HG02571 (cell line): ENCODE measurements around the gene FSD2.
"Not testable (repeated sequence)": the region's sequence is repeated elsewhere in the genome, so short reads cannot be mapped to it uniquely, and the experiment has no call there.

Experiments
- ATAC-seq: cut with Tn5 transposase; IDR thresholded peaks from one replicate; pipeline ENCODE4 v1.9.1; 2021; ENCODE audit warnings: mild to moderate bottlenecking, moderate library complexity; ENCODE audit not compliant: unreplicated experiment

The FSD2 gene

GRCh38 chr15:82830427-82831173 is 24.7 kb upstream of the FSD2 start:
- no peak for ATAC-seq

- no peak for ATAC-seq
Observed at GRCh38 chr15:82829234-82829633, 23.4 kb upstream of the FSD2 start.

DNA sequence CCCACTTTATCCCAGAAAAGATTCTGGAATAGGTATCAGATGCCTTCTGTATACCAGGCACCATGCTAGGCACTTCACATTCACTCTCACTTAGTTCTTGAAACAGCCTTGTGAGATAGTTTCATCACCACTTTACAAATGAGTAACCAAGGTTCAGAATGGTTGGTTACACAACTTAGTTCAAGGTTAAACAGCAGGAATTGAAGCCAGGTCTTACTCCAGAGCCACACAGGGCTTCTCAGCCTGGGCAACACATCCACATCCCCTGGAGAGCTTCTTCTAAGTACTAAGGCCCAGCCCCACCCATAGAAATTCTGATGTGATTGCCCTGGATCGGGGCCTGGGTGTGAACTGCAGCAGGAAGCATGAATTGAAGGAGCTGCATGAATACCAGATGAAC is 22.2 kb upstream of the FSD2 start:
- ATAC-seq = no peak

- no peak for ATAC-seq
Observed at GRCh38 chr15:82823049-82823448, 17.2 kb upstream of the FSD2 start.

DNA sequence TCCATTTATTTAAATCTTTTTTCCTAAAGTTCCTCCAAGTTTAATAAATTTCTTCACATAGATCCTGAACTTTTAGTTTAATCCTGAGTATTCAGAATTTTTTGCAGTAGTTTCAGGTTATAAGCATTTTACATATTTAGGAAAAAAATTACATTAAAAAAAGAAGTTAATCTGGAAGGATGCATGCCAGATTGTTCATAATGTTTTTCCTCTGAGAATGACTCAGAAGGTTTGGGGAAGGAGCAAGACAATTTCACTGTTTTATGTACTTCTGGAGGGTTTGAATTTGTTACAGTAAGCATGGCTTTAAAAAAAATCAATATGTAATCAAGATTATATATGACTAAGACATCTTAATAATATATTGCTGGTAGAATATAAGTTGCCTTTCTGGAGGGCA is 16.0 kb upstream of the FSD2 start:
- not testable (repeated sequence) for ATAC-seq

DNA sequence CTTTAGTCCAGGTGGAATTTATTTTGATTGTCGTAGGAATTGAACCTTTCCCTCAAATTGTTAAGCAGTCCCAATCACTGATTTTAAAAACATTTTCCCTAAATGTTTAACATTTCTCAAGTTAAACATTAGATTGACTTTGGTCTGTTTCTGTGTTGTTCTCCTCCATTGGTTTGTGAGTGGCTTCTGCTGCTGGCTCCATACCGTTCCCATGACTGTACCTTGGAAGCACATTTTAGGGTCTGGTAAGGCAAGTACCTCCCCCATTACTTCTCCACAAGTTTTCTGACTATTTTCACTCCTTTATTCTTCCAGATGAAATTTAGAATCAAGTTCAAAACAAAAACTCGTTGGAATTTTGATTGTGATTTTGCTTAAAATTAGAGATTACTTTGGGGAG is 15.5 kb upstream of the FSD2 start:
- not testable (repeated sequence) for ATAC-seq

DNA sequence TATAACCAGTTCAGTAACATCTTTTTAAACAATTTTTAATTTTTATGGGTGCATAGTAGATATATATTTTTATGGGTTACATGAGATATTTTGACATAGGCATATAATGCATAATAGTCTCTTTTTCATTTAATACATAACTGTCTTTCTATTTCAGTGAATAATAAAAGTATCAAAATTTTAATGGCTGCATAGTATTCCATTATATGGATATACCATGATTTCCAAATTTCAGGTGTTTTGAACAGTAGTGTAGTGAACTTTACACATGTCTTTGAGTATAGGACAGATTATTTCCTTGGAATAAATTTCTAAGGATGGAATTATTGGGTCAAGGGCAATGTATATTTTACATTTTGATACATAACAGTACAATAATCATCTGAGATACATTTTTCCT is 14.3 kb upstream of the FSD2 start:
- ATAC-seq = no peak

DNA sequence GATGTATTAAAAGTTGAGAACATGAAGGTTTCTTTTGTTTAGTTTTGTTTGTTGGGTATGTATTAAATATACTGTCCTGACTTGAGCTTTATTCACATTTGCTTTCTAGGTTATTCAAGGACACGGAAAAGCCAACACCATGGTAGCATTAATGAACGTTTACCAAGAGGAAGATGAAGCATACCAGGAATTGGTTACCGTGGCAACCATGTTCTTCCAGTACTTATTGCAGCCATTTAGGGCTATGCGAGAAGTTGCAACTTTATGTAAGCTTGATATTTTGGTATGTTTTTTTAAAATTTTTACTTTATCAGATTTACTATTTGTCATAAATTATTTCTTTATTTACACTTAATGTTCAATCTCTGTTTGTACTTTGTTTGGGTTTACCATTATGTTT is 7.1 kb upstream of the FSD2 start:
- ATAC-seq = no peak

GRCh38 chr15:82810890-82811426 is 5.1 kb upstream of the FSD2 start:
- no peak for ATAC-seq

DNA sequence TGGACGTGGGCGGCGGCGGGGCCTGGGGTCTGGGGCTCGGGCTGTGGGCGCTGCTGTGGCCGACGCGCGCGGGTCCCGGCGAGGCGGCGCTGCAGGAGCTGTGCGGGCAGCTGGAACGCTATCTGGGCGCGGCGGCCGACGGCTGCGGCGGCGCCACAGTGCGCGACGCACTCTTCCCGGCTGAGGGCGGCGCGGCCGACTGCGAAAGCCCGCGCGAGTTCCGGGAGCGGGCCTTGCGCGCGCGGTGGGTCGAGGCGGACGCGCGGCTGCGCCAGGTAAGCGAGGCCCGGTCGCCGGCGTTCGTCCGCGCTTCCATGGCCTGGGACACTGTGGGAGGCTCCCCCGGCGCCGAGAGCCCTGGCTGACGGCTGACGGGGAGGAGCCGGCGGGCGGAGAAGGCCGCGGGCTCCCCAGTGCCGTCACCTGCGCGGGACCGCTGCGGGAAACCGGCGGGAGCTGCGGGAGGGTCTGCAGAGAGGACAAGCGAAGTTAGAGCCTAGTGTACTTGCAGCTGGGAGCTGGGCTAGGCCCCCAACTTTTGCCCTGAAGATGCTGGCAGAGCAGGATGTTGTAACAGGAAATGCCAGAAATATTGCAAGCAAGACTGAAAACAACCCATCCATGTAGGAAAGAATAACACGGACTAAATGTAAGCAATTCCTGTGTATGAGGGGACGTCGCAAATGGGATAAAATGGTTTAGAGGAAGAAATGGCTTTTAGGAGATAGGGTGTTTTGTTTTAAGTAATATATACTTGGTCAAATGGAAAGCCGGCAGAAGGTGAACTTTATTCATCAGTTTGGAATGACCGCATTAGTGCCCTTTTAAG is 4.4 kb upstream of the FSD2 start:
- peak; percentile 22 for ATAC-seq

- ATAC-seq = peak; percentile 88
Observed at GRCh38 chr15:82809308-82810060, 3.6 kb upstream of the FSD2 start, which contains the start of gene WHAMM. WHAMM (plus strand) TSS chr15:82809628; CDS start chr15:82809727, 99 bp downstream.

DNA sequence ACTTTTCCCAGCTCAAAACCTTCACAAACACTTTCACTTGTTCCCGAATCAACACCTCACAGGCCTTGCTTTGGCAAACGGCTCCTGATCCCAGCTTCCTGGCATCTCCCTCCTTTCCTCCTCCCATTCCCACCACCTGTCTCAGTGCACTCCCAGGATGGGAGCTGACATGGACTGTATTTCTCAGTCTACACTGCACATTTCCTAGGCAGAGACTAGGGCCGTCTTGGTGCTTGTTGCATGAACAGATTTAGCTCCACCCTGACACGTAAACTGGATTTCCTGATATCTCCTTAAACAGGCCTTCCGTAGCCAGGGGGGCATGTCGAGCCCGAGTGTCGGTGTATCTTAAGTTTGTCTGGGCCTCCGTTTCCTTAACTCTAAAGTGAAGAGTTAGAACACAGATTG is 2.8 kb upstream of the FSD2 start:
- ATAC-seq = no peak

DNA sequence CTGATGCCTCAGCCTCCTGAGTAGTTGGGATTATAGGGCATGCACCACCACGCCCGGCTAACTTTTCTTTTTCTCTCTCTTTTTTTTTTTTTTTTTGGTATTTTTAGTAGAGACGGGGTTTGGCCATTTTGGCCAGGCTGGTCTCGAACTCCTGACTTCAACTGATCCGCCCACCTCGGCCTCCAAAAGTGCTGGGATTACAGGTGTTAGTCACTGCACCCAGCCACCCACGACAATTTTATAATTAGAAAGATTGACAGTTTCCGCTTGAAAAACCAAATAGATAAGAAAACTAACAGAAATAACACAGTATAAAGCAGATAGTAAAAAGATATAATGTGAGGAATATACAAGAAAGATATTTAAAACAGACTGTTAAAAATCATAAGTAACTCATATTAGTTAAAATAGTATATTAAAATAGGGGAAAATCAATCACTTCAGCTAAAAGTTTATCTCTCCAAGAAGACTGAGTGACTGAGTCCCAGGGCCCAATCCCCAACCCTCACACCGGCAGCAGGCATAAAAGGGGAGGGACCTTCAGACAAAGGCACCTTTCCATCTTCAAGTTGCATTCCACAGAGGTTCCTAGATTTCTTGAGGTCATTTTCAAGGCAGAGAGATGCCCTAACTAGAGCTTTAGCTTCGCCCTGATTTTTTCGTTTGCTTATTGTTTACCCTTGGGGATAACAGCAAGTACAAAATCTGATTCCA is 2.2 kb upstream of the FSD2 start:
- no peak for ATAC-seq

DNA sequence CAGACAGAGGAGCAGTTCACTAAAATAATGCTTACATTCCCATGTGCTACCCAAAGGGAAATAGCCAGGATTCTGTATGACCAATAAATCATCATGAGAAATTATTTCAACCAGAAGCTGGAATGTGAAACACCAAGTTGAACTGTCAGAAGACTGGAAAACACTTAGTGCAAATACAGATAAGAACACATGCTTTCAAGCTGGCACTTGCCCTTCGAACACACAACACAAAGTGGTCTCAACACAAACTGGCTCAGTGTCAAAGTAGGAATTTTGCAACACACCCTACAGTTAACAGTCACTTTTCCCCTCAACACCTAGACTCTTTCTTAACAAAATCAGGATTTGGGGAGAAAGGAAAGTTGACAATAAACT is 1.3 kb downstream of the FSD2 start:
- ATAC-seq = no peak

DNA sequence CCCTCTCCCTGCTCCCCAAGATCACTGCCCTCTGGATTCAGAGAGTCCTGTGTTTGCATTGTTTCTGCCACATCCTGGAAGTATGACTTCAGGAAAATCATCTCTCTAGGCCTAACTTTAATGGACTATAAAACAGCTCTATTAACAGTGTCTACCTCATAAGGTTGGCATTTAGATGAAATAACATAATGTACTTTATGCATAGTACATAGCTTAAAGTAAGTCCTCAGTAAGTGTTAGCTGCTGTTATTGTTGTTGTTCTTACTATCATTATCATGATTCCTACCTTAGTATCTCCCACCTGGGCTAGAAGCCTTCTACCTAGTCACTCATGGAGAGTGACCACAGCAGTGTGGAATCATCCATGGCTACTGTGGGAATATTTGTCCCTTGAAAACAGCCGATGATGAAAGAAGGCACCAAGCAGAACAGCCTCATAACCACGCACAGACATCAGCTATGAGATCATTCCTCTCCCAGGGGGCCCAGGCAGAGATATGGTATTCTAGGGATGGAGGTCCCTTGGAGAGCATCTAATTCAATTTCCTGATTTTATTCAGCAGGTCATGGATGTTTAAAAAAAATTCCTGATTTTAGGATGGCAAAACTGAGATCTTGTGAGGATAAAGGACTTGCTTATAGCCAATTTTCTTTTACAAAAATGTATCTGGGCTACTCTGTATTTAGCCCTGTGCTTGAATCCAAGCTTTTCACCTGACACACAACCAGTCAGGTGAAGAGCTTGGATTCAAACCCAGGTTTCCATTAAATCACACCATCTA is 1.9 kb downstream of the FSD2 start:
- ATAC-seq = no peak

DNA sequence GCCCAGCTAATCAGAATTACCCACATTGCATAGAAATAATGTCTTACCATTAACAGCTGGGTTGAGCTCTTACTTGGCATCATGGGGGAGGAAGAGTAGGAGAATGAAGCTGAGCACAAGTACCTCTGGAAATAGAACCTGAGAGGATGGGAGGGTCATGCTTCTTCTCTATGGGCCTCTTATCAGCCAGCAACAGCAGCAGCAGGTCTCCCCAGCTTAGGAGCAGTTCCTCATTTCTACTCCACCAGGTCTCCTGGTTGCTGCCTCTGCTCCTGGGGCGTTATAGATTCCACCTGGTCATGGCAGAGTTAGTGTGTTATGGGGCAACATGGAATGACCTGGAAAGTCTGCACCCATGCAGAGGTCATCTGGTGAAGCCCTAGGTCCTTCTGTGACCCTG is 3.4 kb downstream of the FSD2 start:
- ATAC-seq = no peak

- no peak for ATAC-seq
Observed at GRCh38 chr15:82799183-82799841, 6.6 kb downstream of the FSD2 start.

DNA sequence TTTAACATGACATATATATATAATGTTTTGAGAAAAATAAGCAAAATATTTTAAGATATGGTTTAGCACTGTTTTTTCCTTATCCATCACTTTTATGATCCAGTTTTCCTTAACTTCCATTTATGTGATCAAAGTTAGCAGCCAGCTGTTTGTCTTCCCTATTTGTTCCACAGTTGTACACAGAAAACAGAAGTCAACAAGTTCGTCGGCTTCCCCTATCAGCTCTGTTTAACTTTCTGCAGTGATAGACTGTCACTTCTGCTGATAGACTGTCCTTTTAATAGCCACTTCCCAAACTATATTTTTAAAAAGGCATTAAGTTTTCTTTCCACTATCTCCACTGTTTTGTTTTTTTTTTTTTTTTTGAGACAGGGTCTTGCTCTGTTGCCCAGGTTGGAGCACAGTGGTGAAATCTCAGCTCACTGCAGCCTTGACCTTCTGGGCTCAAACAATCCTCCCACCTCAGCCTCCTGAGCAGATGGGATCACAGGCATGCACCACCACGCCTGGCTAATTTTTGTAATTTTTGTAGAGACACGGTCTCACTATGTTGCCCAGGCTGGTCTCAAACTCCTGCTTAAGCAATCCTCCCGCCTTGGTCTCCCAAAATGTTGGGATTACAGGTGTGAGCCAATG is 7.2 kb downstream of the FSD2 start:
- no peak for ATAC-seq

DNA sequence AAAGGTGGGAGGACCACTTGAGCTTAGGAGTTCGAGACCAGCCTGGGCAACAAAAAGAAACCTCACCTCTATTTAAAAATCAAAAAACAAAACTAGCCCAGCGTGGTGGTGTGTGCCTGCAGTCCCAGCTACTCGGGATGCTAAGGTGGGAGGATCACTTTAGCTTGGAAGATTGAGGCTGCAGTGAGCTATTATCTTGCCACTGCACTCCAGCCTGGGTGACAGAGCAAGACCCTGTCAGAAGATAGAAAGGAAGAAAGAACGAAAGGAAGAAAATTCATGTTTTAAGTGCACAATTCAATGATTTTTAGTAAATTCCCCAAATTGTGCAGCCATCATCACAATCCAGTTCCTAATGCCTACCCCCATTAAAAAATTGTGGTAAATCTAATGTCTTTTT is 7.8 kb downstream of the FSD2 start:
- no peak for ATAC-seq
